Iris pigment epithelial cell (primary cell): ENCODE measurements around the gene PPP3CB.

Experiments
- DNase-seq: peaks from one replicate; pipeline ENCODE4 v3.0.0-alpha.2; 2011; ENCODE audit warnings: low read depth

Gene PPP3CB

GRCh38 chr10:73480158-73480557 lies 15.7 kb downstream of the PPP3CB start:
- DNase-seq = peak; percentile 75

- DNase-seq = no peak
Measured at GRCh38 chr10:73478636-73479035, 17.2 kb downstream of the PPP3CB start.

GRCh38 chr10:73471226-73471625 lies 24.6 kb downstream of the PPP3CB start:
- no peak for DNase-seq

- no peak for DNase-seq
Measured at GRCh38 chr10:73469579-73469978, 26.2 kb downstream of the PPP3CB start.

GRCh38 chr10:73467206-73467605 lies 28.6 kb downstream of the PPP3CB start:
- no peak for DNase-seq

GRCh38 chr10:73465978-73466726 lies 29.7 kb downstream of the PPP3CB start:
- no peak for DNase-seq

- DNase-seq = no peak
Measured at GRCh38 chr10:73460897-73461296, 34.9 kb downstream of the PPP3CB start.

- DNase-seq = peak; percentile 23
Measured at GRCh38 chr10:73459683-73460314, 36.0 kb downstream of the PPP3CB start.

GRCh38 chr10:73456187-73456890 lies 39.5 kb downstream of the PPP3CB start:
- DNase-seq = no peak

- no peak for DNase-seq
Measured at GRCh38 chr10:73449113-73449512, 46.7 kb downstream of the PPP3CB start.

- DNase-seq = no peak
Measured at GRCh38 chr10:73448384-73448783, 47.4 kb downstream of the PPP3CB start.

- no peak for DNase-seq
Measured at GRCh38 chr10:73446926-73447325, 48.9 kb downstream of the PPP3CB start.

GRCh38 chr10:73444457-73444856 lies 51.4 kb downstream of the PPP3CB start:
- no peak for DNase-seq

- DNase-seq = peak; percentile 85
Measured at GRCh38 chr10:73439605-73440312, 56.1 kb downstream of the PPP3CB start.

GRCh38 chr10:73439055-73439454 lies 56.8 kb downstream of the PPP3CB start:
- peak; percentile 84 for DNase-seq

GRCh38 chr10:73433538-73433867 lies 62.3 kb downstream of the PPP3CB start, which contains the start of gene MSS51:
Gene MSS51, minus strand, starts transcription at chr10:73433561. Its CDS starts 5,277 bp downstream, at chr10:73428284.
- no peak for DNase-seq

GRCh38 chr10:73432646-73433537 lies 62.9 kb downstream of the PPP3CB start:
- DNase-seq = no peak

GRCh38 chr10:73426318-73426717 lies 69.5 kb downstream of the PPP3CB start:
- DNase-seq = no peak

GRCh38 chr10:73424478-73424877 lies 71.3 kb downstream of the PPP3CB start:
- no peak for DNase-seq

GRCh38 chr10:73423309-73423708 lies 72.5 kb downstream of the PPP3CB start:
- DNase-seq = no peak

GRCh38 chr10:73416571-73416970 lies 79.3 kb downstream of the PPP3CB start:
- DNase-seq = no peak
